Femur (tissue), 1 donor: ENCODE results near the gene PIBF1.
"Not testable (repeated sequence)": the region's sequence is repeated elsewhere in the genome, so short reads cannot be mapped to it uniquely, and the experiment has no call there.

Experiments used
- DNase-seq: peaks from one replicate; pipeline ENCODE4 v3.0.0-alpha.2; 2017

PIBF1 gene

DNA sequence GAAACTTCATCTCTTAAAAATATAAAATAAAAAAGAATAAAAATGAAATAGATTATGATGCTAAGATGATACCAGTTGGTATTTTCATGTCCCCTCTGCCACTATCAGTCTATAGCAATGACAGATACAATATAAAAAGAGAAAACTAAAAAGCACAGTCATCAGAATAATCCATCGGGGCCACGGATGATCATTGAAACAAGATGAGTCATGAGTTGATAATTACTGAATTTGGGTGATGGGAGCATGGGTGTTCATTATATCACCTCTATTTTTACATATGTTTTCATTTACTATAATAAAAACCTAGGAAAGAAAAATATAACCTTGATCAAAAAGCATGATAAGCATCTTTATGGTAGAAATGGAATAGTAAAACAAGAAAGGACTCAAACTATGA, 41.1 kb downstream of the PIBF1 start:
- DNase-seq, result no peak

DNA sequence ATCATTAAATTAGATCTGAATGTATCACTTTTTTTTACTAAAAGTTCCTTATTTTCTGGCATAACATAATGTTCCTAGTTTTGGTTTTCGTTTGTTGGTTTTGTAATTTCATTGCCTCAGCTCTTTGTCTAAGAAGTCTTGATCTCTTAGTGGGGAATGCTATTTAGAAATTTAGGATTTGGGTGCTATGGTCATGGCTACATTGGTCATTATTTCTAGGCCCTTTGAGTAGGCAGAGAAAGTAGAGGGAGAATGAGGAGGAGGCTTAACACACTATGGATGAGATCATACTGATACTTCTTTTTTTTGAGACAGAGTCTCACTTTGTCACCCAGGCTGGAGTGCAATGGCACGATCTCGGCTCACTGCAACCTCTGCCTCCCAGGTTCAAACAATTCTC, 41.8 kb downstream of the PIBF1 start:
- DNase-seq, result no peak

DNA sequence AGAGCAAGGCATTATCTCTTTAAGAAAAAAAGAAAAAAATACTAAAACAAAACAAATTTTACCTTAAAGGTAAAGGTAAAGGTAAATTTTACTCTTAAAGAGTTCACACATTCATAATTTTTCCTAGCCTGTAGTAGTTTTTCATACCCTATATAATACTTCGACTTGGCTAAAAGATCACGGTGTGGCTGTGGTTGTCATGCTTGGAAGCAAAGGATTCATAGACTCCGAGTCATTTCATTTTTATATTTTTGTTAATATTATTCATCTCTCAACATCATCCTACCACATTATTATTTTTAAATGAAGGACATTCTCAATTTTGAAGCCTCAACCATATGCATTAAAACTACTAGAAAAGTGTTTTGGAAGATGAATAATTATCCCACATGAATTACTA, 52.7 kb downstream of the PIBF1 start:
- no peak for DNase-seq

DNA sequence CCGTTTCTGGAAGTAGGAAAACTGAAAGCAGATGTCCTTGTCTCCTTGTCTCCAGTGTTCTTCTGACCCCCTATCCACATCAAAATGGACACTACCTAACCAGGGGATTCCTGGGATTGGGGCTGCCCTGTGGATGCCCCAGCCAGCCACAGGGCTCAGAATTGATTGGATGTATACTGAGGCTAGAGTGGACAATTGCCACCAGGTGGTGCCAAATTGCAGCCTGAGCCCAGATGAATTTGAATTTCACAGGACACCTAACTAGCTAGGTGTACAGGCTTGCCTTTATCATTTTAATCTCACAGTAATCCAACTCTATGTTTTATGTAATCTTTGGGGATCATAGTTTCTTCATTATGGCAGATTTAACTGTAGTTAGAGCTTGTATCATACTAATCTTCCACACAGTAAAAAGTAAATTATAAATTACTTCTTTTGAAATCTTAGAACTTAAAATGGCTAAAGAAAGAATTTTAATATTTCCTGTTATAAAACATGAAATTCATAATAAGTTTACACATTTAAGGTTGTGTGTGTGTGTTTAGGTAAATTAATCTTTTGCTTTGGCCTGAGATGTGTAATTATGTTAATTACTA, 58.0 kb downstream of the PIBF1 start:
- peak; percentile 42 for DNase-seq

DNA sequence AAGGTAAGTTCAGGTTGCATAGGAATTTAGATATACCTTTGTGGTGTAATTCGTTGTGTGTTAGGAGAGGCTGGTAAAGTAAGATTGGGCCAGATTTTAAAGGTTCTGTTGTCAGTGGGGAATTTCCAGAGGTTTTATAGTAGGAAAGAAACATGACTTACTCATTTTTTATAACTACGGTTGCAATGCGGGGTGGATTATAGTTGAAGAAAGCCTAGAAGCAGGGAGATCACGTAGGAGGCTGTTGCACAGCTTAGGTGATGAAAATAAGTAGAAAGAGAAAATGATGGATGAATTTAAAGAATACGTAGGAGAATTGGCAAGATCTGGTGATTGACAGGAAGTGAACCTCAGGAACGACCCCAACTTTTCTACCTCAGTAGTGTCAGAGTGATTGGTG, 61.1 kb downstream of the PIBF1 start:
- DNase-seq, result no peak

DNA sequence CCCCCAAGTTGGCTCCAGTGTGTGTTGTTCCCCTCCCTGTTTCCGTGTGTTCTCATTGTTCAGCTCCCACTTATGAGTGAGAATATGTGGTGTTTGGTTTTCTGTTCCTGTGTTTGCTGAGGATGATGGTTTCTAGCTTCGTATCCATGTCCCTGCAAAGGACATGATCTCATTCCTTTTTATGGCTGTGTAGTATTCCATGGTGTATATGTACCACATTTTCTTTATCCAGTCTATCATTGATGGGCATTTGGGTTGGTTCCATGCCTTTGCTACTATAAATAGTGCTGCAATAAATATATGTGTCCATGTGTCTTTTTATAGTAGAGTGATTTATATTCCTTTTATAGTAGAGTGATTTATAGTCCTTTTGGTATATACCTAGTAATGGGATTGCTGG, 63.2 kb downstream of the PIBF1 start:
- DNase-seq, result not testable (repeated sequence)

DNA sequence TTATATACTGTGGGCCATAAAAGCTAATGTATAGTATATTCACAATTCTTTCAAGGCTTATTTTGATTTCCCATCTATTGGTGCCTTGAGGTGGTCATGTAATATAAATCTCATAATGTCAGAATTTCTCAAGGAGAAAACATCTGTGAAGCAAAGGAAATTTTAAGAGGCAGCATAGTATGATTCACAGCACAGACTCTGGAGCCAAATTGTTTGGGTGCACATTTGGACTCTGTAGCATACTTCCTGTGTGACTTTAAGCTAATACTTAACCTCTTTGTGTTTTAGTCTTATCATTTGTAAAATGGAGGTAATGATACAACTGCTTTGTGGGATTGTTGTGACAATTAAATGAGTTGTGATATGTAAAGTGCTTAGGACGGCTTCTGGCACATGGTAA, 67.6 kb downstream of the PIBF1 start:
- DNase-seq, result no peak

DNA sequence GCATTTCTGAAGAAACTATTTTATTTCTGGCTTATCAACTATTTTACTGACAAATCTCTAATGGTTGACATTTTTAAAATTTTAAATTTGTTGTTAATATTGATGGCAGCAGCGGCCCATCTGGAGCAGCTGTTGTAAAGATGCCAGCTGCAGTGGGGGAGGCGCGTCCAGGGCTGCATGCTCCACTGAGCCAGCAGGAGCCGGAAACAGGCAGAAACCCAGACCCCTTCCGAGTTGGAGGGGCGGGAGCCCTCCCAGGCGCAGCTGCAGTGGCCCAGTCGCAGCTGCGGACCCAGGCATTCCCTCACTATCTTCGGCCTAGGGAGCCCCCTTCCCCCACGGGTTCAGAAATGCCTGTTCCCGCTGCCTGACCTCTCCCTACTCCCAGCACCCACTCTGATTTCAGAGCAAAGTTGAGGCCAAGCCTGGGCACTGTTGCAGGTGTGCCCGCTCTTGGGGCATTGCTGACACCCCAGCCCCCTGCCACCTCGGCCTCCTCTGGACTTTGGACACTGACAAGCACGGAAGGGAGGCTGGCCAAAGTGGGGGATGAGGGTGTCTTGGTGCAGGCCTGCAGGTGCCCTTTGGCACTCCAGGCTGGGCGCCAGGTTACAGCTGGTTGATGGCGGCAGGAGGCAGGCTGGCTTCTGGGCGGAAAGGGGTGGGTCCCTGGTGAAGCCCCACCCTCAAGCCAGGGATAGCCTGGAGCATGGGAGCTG, 69.2 kb downstream of the PIBF1 start:
- DNase-seq, result no peak

DNA sequence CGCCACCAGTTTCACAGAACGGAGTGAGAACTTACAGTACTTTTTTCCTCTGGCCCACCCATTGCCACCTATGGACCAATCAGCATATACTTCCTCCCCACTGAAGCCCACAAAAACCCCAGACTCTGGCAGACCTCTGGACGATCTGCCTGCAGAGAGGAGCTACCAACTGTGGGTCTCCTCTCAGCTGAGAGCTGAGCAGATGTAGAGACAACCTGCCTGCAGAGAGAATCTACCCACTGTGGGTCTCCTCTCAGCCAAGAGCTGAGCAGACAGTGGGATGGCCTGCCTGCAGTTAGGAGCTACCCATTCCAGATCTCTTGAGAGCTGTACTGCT, 69.7 kb downstream of the PIBF1 start:
- no peak for DNase-seq

DNA sequence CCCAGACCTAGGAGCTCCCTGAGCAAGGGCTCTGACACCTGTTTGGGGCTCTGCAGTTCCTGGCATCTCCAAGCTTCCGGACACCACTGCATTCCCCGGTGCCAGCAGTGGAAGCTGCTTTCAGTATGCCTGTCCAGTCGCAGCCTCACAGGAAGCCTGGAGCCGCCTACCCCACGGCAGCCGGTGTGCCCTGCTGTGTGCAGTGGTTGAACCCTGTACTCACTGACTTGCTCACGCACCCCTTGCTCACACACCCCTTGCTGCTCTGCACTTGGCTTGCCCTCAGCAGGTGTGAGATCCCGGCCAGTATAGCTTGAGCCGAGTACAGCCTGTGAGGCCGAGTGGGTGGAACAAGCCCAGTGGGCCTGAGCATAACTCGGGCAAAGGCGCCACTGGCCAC, 70.3 kb downstream of the PIBF1 start:
- DNase-seq, result no peak

DNA sequence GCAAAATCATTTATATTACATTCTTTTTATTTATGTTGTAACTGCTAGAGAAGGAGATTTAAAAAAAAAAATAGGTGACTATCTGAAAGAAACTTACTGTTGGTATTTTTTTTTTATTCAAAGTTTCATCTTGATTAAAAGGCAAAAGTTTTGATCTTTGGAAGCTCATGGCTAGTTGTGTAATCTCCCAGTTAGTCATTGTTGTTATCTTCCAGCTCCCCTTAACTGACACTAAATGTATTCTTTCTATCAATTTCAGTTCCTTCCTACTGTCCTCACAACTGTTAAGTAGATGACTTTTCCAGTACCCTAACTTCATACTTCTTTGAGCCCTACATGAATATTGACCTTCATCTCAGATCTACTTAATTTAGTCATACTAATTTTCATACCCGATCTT, 71.1 kb downstream of the PIBF1 start:
- DNase-seq, result no peak

DNA sequence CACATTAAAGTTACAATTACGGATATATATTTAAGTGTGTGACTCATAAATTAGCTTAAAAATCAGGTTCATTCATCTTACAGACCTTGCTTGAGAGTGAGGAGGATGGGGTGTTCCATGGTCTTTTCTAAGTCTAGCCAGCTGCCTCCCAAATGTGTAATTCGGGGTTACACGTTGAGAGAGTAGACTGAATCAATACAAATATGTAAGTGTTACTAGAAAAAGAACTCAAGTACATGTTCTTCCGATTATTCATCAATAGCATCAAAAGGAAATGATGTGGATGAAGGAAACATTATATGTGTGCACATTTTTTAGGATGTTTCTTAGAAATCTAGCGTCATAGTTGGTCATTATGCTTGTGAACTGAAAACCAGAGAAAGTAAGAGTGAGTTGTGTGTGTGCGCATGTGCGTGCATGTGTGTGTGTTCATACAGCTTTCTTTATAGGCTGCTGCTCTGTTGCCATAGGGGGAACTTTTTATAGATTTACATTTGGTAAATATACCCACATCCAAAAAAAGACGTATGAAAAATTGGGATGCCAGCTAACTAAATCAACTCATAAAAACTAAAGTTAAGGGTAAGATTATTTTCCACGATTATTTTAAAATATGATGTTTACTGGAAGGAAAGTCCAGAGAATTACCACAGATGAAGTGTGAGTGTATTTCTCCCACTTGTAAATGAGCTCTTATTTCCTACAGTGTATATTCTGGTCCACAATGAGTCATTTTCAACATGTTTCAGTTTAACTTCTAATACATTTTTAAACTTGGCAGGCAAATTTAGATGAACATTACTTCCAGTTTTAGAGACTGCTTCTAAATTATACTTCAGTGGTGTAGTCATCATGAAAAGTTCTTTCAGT, 82.4 kb downstream of the PIBF1 start:
- peak; percentile 53 for DNase-seq

DNA sequence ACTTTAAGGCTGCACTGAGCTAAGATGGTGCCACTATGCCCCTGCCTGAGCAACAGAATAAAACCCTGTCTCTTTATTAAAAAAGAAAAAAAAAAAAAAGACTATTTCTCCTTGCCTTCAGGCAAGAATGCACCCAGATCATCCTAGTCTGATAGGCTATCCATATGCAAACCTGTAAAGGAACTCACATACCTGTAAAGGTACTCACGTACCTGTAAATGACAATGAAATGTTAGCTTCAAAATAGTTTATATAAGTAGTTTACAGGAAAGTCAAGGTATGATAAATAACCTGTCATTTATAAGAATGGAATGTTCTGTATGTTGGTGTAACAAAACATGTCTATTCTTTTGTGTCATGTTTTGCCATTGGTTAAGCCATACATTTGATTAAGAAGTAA, 86.3 kb downstream of the PIBF1 start:
- DNase-seq, result no peak

DNA sequence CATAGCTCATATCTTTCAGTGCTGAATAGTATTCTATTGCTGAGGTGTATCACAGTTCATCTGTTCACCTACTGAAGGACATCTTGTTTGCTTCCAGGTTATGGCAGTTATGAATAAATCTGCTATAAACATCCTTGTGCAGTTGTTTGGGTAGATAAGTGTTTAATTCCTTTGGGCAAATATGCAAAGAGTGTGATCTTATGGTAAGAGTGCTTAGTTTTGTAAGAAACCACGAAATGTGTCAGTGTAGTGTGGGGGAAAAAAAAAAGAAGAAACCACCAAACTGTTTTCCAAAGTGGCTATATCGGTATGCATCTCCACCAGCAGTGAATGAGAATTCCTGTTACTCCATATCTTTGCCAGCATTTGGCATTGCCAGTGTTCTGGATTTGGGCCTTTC, 93.3 kb downstream of the PIBF1 start:
- DNase-seq, result no peak

DNA sequence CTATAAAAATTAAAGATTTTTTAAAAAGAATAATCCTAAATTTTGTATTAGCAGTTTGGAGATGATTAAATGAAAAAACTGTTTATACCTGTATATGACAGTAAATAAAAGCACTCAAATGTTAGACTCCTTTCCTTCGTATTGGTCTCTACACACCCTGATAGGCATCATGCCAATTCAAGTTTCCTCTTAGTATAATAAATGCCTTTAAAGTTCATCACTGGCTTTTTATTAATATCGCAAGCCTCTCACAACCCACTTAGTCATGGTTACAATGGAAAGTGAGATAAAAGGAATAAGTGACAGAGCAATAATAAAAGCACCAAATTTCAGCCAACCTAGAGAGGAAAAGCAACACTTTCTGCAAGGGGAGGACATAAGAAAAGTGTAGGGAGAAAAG, 102.2 kb downstream of the PIBF1 start:
- no peak for DNase-seq

DNA sequence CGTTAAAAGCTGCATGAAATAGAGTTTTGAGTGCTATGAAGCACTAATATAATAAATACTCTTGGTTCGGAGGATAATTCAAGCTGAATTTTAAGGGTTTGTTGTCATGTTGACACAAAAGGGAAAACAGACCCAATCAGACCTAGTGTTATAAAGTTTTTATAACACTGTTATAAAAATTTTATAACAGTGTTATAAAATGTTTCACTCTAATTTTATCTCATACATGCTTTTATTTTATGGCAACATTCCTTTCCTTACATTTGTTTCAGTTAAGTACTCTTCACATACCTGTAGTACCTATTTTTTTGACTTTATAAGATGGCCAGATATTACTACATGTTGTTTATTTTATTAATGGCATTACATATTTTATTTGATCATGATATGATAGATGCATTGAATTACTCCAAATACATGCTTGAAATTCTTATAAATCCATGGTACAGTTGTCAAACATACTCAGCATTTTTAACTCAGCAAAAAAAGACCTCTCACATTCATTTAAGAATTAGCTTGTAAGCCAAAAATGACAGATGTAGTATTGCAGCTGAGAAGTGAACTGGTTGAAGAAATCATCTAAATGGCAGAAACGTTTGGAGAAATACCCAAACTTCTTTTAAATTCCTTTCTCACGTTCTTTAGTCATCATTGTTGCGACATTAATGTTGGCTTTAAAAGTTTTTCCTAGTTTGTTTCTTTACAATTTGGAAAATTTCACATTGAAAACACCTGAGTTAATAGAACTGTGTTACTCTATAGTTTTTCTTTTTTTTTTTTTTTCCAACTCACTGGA, 104.5 kb downstream of the PIBF1 start:
- DNase-seq, result no peak

DNA sequence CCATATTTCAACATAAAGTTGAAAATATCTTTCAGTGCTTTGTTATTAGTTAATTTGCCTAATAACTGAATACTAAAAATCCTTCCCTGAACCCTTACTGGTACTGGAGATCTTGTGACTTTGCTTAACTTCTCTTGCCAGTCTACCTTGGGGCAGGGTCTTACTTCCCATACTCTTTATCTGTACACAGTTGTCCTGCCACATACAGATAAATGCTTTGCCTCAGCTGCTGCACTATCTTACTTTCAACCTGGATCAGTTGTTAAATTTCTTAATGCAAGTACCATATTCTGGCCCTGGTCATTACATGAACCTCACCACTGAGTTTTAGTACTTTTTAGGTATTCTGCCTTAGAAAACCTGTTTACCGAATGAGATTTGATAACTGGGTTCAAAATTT, 107.6 kb downstream of the PIBF1 start:
- no peak for DNase-seq

DNA sequence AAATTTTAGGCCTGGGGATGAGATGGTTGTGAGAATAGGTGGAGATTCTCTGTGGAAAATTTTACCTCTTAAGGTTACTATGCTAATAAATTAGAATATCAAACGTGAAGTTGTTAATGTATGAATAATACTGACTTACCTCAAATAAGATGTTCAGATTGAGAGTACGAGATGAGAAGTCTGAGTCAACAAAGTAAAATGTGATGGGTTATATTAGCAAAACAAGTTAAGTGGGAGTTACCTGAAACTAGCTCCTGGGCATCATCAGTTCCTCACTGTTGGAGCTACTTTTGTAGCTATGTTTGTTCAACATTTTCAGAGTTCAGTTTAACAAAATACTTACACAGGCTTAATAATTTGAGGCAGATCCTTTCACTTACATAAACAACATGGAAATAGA, 108.6 kb downstream of the PIBF1 start:
- DNase-seq, result no peak

DNA sequence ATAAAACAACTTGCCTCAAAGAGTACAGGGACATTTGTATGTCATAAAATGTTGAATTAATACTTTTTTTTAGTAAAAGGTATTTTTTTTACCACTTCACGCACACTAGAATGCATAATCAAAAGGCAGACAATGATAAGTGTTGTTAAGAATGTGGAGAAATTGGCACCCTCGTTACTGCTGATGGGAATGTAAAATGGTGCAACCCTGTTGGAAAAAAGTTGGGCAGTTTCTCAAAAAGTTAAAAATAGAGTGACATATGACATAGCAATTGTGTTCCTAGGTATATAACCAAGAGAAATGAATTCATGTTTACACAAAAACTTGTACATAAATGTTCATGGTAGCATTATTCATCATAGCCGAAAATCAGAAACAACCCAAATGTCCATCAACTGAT, 109.5 kb downstream of the PIBF1 start:
- no peak for DNase-seq

DNA sequence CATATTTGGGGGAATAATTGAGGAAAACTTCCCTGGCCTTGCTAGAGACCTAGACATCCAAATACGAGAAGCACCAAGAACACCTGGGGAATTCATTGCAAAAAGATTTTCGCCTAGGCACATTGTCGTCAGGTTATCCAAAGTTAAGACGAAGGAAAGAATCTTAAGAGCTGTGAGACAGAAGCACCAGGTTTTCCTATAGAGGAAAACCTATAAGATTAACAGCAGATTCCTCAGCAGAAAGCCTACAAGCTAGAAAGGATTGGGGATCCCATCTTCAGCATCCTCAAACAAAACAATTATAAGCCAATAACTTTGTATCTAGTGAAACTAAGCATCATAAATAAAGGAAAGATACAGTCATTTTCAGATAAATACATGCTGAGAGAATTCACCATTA, 114.9 kb downstream of the PIBF1 start:
- DNase-seq, result no peak

DNA sequence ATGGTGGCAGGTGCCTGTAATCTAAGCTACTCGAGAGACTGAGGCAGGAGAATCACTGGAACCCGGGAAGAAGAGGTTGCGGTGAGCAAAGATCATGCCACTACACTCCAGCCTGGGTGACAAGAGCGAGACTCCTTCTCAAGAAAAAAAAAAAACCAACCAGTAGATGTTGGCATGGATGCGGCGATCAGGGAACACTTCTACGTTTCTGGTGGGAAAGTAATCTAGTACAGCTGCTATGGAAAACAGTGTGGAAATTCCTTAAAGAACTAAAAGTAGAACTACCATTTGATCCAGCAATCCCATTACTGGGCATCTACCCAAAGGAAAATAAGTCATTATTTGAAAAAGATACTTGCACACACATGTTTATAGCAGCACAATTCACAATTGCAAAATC, 119.6 kb downstream of the PIBF1 start:
- not testable (repeated sequence) for DNase-seq

DNA sequence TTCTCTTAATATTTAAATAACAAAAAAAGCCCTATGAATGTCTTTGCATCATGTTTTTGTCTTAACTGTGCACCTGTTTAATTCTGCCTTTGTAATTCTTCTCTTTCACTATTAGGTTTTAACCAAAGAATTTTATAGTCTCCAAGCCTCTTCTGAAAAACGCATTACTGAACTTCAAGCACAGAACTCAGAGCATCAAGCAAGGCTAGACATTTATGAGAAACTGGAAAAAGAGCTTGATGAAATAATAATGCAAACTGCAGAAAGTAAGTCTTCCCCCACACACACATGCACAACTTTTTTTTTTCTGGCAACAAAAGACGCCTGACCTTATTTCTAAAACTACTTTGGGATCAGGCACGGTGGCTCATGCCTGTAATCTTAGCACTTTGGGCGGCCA, 126.5 kb downstream of the PIBF1 start:
- no peak for DNase-seq

DNA sequence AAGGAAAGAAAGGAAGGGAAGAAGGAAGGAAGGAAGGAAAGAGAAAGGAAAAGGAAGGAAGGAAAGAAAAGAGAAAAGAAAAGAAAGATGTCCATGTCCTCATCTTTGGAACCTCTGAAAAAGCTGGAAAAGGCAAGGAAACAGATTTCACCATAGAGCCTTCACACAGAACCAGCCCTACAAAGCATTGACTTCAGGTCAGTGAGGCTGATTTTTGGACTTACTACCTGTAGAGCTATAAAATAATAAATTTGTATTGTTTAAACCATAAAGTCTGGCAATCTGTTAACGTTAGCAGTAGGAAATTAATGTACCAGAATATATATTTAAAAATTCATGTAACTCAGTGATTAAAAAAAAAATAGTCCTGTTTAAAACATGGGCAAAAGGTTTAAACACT, 130.0 kb downstream of the PIBF1 start:
- no peak for DNase-seq
